Measurements from ENCODE around the gene OCA2. TPM values are rescaled to one million over a fixed set of nuclear protein-coding genes. Genes with fewer than 3 reads are reported as not detected.

Gene OCA2
- total and polyA plus RNA-seq, 2 of the 8 experiments (the other 6 are each of a cell fraction or from before 2014, with no cell fraction given): 0.20 TPM

GRCh38 chr15:27868828-27869404 lies 230.2 kb downstream of the OCA2 start (continued):
- TF ChIP-seq POLR2AphosphoS5 (IDR thresholded peaks at IDR 0.05; ENCODE audit: low read depth, low read length) (no peak), CEBPB (IDR thresholded peaks at IDR 0.05; ENCODE audit: low read depth, low read length) (no peak)

Data from H1 (cell line).